HUES64 (cell line): Measurements from ENCODE around the gene CCL13.

Experiments
- H3K27ac ChIP-seq: 2 replicates; pipeline ENCODE4 v1.7.0; 2013; ENCODE audit warnings: low read depth, low read length, inconsistent platforms
- H3K27me3 ChIP-seq: 2 replicates; pipeline ENCODE4 v1.6.1; 2013; ENCODE audit warnings: mild to moderate bottlenecking, low read length; ENCODE audit not compliant: insufficient read depth
- H3K36me3 ChIP-seq: 2 replicates; pipeline ENCODE4 v1.6.1; 2013; ENCODE audit warnings: mild to moderate bottlenecking, low read length; ENCODE audit not compliant: insufficient read depth
- H3K4me1 ChIP-seq: 2 replicates; pipeline ENCODE4 v1.6.1; 2013; ENCODE audit warnings: mild to moderate bottlenecking, low read length, moderate library complexity; ENCODE audit not compliant: insufficient read depth
- H3K4me3 ChIP-seq: 2 replicates; pipeline ENCODE4 v1.5.1; 2013; ENCODE audit warnings: mild to moderate bottlenecking, low read length, moderate library complexity
- H3K9ac ChIP-seq: 2 replicates; pipeline ENCODE4 v1.6.1; 2013; ENCODE audit warnings: mild to moderate bottlenecking, low read depth, low read length
- H3K9me3 ChIP-seq: 2 replicates; pipeline ENCODE4 v1.6.1; 2013; ENCODE audit warnings: low read depth, low read length; ENCODE audit not compliant: insufficient read depth
- WGBS: fragments of 150-250, 120-280 bp; methylation state at CpG from one replicate; pipeline ENCODE4 v1.1.7; 2013; ENCODE audit warnings: missing lambda C conversion rate; 5-methylcytosine and 5-hydroxymethylcytosine counted together

CCL13 gene

GRCh38 chr17:34384822-34385605 lies 28.7 kb downstream of the CCL13 start:
- no peak overlapping the region for H3K27ac ChIP-seq
- no peak overlapping the region for H3K4me3 ChIP-seq
- 89% methylated on average over 8 of the region's 9 CpGs for WGBS
- no peak overlapping the region for H3K9ac ChIP-seq
- H3K27me3 ChIP-seq, result no peaks in the 10 kb centered on the region
- H3K4me1 ChIP-seq, result no peaks in the 10 kb centered on the region
- no peaks in the 10 kb centered on the region for H3K36me3 ChIP-seq
- H3K9me3 ChIP-seq, result no peaks in the 10 kb centered on the region

GRCh38 chr17:34386343-34386696 lies 30.0 kb downstream of the CCL13 start:
- H3K4me3 ChIP-seq, result no peak overlapping the region
- 94% methylated on average over 5 of the region's 5 CpGs for WGBS
- no peaks in the 10 kb centered on the region for H3K36me3 ChIP-seq
- H3K27me3 ChIP-seq, result no peaks in the 10 kb centered on the region
- no peaks in the 10 kb centered on the region for H3K9me3 ChIP-seq
- no peak overlapping the region for H3K9ac ChIP-seq
- H3K27ac ChIP-seq, result no peak overlapping the region
- H3K4me1 ChIP-seq, result no peaks in the 10 kb centered on the region

DNA sequence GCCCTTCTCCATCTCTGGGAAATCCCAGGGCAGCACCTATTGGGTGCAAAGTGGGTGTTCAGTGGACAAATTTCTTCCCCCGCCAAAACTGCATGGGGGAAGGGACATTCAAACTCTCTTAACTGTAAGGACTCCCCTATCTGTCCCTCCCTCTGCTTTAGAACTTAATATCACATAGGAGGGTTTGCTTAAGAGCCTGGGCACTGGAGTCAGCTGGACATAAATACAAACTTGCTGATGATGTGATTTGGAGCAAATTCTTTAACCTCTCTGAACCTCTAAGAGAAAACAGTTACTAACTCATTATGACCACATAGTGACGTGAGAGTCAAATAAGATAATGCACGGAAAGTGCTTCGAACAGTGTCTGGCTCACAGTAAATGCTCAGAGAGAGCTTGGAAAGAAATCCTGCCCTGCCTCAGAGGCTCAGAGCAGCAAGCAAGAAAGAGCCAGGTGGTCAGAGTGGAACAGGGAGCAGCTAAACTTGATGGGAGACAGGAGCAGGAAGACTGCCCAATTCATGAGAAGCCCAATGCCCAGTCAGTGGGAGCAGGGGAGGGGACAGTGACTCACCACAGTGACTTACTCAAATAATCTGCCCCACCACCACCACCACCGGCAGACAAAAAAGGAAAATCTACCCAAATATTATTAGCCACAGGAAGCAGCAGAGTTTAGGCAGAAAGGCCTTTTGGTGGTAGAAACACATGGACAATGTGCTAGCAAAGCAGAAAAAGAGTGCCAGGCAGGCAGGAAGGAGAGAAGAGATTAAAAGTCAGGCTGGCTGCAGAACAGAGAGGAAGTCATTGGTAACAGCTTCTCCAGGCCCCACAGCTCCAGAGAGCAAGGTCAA lies 30.6 kb downstream of the CCL13 start:
- H3K4me1 ChIP-seq, result no peaks in the 10 kb centered on the region
- H3K36me3 ChIP-seq, result no peaks in the 10 kb centered on the region
- H3K27me3 ChIP-seq, result no peaks in the 10 kb centered on the region
- H3K9ac ChIP-seq, result no peak overlapping the region
- H3K27ac ChIP-seq, result no peak overlapping the region
- 86% methylated on average over 5 of the region's 5 CpGs for WGBS
- H3K4me3 ChIP-seq, result no peak overlapping the region
- no peaks in the 10 kb centered on the region for H3K9me3 ChIP-seq

DNA sequence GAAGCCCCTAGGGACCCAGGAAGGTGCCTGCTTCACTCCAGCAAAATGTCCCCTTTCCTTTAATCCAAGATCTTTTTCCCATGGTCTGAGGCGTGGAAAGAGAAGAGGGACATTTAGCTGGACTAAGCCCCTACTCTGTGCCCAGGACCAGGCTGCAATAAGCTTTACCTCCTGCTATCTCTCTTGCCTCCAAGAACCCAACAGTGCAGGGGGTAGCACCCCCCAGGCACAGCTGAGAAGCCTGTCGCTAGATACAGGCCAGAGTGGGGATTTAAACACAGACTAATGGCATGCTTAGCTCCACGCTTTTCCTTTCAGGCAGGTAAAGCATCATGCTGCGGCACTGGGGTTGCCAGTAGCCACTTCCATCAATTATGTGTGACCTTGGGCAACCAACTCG lies 31.3 kb downstream of the CCL13 start:
- Histone ChIP-seq H3K27me3 (no peaks in the 10 kb centered on the region), H3K36me3 (no peaks in the 10 kb centered on the region), H3K9ac (no peak overlapping the region), H3K27ac (no peak overlapping the region), H3K4me1 (no peaks in the 10 kb centered on the region), H3K9me3 (no peaks in the 10 kb centered on the region), H3K4me3 (no peak overlapping the region)
- WGBS, result 90% methylated on average over 4 of the region's 5 CpGs

- no peaks in the 10 kb centered on the region for H3K4me1 ChIP-seq
- H3K27me3 ChIP-seq, result no peaks in the 10 kb centered on the region
These were observed 33.0 kb downstream of the CCL13 start for GRCh38 chr17:34389126-34389750.

GRCh38 chr17:34390649-34391048 lies 34.4 kb downstream of the CCL13 start:
- H3K4me3 ChIP-seq, result no peak overlapping the region
- WGBS, result 88% methylated on average over 4 of the region's 4 CpGs
- H3K36me3 ChIP-seq, result no peaks in the 10 kb centered on the region
- H3K27me3 ChIP-seq, result no peaks in the 10 kb centered on the region
- no peaks in the 10 kb centered on the region for H3K9me3 ChIP-seq
- H3K4me1 ChIP-seq, result no peaks in the 10 kb centered on the region
- H3K9ac ChIP-seq, result no peak overlapping the region
- no peak overlapping the region for H3K27ac ChIP-seq

More at GRCh38 chr17:34389126-34389750, 33.0 kb downstream of the CCL13 start:
- Histone ChIP-seq H3K4me3 (no peak overlapping the region), H3K9me3 (no peaks in the 10 kb centered on the region), H3K9ac (no peak overlapping the region), H3K36me3 (no peaks in the 10 kb centered on the region), H3K27ac (no peak overlapping the region)
- WGBS, result 94% methylated on average over 4 of the region's 6 CpGs

DNA sequence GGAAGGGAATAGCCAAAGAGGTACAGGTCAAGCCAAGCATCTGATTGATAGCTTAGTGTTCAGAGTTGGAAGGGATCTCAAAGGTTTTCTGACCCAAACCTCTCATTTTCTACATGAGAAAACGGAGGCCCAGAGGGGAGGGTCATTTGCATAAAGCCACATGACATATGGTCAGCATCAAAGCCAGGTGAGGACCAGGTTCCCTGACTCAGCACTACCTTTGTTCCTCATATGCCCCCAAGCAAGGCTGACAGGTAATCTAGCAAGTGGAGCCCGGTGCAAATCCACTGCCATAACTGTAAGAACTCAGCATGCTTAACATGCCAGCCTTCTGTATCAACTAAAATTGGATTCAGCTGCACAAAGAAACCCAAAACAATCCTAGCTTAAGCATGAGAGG lies 35.0 kb downstream of the CCL13 start:
- 74% methylated on average over 2 of the region's 2 CpGs for WGBS
- Histone ChIP-seq H3K9ac (no peak overlapping the region), H3K4me1 (no peaks in the 10 kb centered on the region), H3K4me3 (no peak overlapping the region), H3K36me3 (no peaks in the 10 kb centered on the region), H3K27me3 (no peaks in the 10 kb centered on the region), H3K9me3 (no peaks in the 10 kb centered on the region), H3K27ac (no peak overlapping the region)

DNA sequence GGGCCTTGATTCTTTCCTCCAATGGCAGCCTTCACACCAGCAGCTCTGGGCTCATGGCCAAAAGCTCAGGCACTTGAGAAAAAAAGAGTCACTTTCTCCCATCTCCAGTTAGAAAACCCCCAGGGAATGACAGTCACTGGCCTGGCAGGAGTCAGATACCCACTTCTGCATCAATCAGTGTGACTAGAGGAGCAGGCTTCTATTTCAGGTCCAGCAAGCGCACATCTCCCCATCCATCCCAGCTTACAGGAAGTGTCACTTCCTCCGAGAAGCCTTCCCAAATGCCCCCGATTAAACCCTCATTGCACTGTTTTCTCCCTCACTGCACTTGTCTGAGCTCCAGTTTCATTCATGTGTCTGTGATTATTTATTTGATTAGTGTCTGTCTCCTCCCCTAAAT lies 37.1 kb downstream of the CCL13 start:
- Histone ChIP-seq H3K4me3 (no peak overlapping the region), H3K9ac (no peak overlapping the region), H3K27me3 (no peaks in the 10 kb centered on the region), H3K4me1 (0 out of 2 replicates have a peak, but pooled peaks cover 9% of the 10 kb centered on the region), H3K36me3 (no peaks in the 10 kb centered on the region), H3K27ac (no peak overlapping the region), H3K9me3 (no peaks in the 10 kb centered on the region)
- 89% methylated on average over 3 of the region's 3 CpGs for WGBS

GRCh38 chr17:34397265-34397664 lies 41.0 kb downstream of the CCL13 start:
- Histone ChIP-seq H3K9me3 (no peaks in the 10 kb centered on the region), H3K36me3 (no peaks in the 10 kb centered on the region), H3K4me3 (no peak overlapping the region), H3K4me1 (0 out of 2 replicates have a peak, but pooled peaks cover 9% of the 10 kb centered on the region), H3K27me3 (no peaks in the 10 kb centered on the region), H3K9ac (no peak overlapping the region), H3K27ac (no peak overlapping the region)

GRCh38 chr17:34398990-34399389 lies 42.7 kb downstream of the CCL13 start:
- WGBS, result 89% methylated on average over 2 of the region's 2 CpGs
- no peaks in the 10 kb centered on the region for H3K9me3 ChIP-seq
- no peaks in the 10 kb centered on the region for H3K36me3 ChIP-seq
- H3K4me3 ChIP-seq, result no peak overlapping the region
- H3K9ac ChIP-seq, result no peak overlapping the region
- no peaks in the 10 kb centered on the region for H3K27me3 ChIP-seq
- H3K4me1 ChIP-seq, result 0 out of 2 replicates have a peak, but pooled peaks cover 9% of the 10 kb centered on the region
- no peak overlapping the region for H3K27ac ChIP-seq

DNA sequence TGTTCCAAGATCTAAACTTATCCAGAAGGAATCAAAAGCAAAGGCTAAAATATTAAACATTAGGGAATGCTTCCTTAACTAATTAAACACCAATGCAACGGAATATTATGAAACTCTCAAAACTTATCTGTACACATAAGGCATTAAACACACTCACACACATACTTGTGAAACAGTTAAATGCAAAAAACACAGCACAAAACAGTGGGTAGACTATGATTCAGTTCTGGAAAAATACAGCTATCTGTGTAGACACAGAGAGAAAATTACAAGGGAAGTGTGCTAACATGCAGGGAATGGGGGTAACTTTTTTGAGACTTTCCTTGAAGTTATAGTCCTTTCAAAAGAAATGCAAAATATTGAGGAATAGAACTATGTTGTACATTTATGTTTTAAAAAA lies 43.4 kb downstream of the CCL13 start:
- H3K4me3 ChIP-seq, result no peak overlapping the region
- H3K9me3 ChIP-seq, result no peaks in the 10 kb centered on the region
- H3K27ac ChIP-seq, result no peak overlapping the region
- H3K27me3 ChIP-seq, result no peaks in the 10 kb centered on the region
- no peak overlapping the region for H3K9ac ChIP-seq
- H3K36me3 ChIP-seq, result no peaks in the 10 kb centered on the region
- 95% methylated on average over 1 of the region's 1 CpG for WGBS
- H3K4me1 ChIP-seq, result 0 out of 2 replicates have a peak, but pooled peaks cover 9% of the 10 kb centered on the region
